Raji (cell line): ENCODE data around the gene ZNF83.

ENCODE experiments used
- POLR2A ChIP-seq: IDR thresholded peaks from 2 replicates; pipeline ENCODE4 v1.6.1; 2011; ENCODE audit warnings: low read depth, low read length, control low read depth; ENCODE audit not compliant: insufficient read depth

Gene ZNF83

DNA sequence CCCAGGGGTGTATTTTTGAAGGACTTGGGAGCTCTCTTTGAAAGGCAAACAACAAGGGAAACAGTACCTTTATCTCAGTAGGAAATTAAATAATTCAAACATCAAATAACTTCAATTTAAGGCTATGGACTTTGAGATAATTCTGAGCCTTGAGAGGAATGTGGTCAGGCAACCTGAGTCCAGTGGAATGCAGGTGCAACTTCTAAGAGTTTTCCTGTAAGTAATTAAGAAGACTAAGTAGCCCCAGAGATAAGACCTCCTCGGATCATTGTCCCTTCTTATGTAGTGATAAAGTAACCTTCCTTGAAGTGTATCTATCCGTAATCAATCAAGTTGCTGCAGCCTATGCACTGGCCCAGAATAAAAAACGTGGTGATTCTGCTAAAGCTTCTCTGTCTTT, 38.9 kb downstream of the ZNF83 start:
- TF ChIP-seq POLR2A: no peak

DNA sequence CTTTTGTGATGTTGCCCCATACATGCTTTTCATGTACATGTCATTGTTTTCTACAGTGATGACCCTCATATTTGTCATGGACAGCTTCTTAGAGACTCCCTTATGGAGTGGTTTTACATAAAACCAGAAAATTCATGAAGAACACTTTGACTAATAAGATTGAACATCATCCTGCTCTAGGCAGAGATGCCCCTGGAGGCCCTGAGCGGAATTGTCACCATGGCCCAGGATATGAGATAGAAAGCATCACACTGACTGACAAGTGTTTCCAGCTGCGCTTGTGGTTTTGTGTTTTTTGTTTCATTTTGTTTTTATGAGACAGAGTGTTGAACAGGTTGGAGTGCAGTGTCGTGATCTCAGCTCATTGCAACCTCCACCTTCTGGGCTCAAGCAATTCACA, 45.9 kb downstream of the ZNF83 start:
- TF ChIP-seq POLR2A: no peak

- TF ChIP-seq POLR2A: no peak
Measured at GRCh38 chr19:52590728-52591127, 47.4 kb downstream of the ZNF83 start.

DNA sequence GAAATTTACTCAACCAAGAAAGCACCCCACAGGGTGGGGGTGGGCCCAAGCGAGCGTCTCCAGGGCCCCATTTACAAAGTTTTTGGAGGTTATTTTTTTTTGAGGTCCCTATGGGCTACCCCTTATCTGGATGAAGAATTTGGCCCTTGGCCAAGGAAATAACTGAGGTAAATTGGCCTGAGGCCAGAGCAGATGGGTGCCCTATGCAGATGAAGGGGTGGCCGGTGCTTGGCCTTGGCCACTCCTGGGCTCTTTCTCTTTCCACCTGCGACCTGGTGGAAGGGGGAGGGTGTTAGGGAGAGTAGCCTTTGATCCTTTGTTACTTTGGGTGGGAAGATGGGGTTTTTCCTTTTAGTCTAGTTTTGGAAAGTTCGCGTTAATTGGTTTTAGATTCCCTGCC, 52.6 kb downstream of the ZNF83 start:
- TF ChIP-seq POLR2A: no peak

GRCh38 chr19:52584736-52585440, 53.3 kb downstream of the ZNF83 start:
- no peak for TF ChIP-seq POLR2A

DNA sequence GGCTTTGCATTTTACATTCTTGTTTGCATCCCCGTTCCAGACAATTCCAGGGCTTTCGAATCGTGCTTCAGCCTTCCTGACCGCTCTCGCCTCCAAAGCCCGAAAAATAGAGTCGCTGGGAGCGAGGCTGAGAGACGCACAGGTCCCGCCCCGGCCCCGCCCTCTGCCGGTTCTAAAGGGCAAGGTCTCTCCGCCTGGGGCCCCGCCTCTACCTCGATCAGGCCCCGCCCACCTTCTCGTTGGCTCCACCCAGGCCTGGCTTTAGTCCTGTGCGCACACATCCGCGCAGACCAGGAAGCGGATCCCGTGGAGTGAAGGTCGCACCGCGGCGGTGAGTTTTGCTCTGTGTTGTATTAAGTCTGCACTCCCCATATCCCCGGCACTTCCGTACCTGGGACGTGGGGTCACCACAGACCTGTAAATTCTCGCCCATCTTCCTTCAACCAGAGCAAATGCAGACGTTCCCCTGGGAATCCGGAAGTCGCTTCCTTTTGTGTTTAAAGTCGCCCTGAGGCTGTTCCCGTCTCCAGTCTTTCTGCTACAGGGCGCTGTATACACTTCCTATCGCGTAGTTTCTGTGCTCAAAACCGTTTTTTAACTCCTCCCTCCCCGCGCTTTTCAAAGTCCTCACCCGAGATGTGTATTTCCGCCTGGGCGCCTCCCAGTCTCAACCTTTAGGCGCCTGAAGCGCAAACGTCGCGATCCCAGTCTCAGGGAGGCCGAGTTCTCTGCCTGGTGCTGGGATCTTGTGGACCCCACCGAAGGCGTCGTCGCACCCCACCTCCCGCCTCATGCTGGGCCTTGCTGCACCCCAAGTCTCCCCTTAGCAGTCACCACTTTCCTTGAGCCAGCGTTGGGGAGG, 67.9 kb downstream of the ZNF83 start, which contains the start of gene ZNF701:
TSS of gene ZNF701 (plus strand) at position 288 of the 862 bp plus-strand sequence. CDS start 3,861 bp downstream, outside the sequence.
- peak; percentile 96 for TF ChIP-seq POLR2A

DNA sequence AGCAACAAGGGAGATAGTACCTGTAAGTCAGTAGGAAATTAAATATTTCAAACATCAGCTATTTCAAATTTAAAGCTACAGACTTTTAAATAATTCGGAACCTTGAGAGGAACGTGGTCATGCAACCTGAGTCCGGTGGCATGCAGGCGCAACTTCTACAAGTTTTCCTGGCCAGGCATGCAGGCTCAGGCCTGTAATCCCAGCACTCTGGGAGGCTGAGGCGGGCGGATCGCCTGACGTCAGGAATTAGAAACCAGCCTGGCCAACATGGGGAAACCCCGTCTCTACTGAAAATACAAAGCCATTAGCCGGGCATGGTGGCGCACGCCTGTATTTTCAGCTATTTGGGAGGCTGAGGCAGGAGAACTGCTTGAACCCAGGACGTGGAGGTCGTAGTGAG, 70.2 kb downstream of the ZNF83 start:
- no peak for TF ChIP-seq POLR2A

- TF ChIP-seq POLR2A: no peak
Measured at GRCh38 chr19:52566588-52566987, 71.6 kb downstream of the ZNF83 start.

- no peak for TF ChIP-seq POLR2A
Measured at GRCh38 chr19:52566121-52566520, 72.0 kb downstream of the ZNF83 start.
